Transverse colon (tissue), 4 donors: Measurements from ENCODE around the gene CCDC85C. TPM values are rescaled to one million over a fixed set of nuclear protein-coding genes. Genes with fewer than 3 reads are reported as not detected.

Experiments used
- DNase-seq: peaks from one replicate; pipeline ENCODE4 v3.0.0-alpha.2; 2019
- H3K27ac ChIP-seq, 4 donors: fragments of 200-600 bp; sonication (generic); 2 replicates each; pipeline ENCODE4 v1.5.1; 2016 to 2018; ENCODE audit warnings: inconsistent platforms in 4 of 4
- H3K27me3 ChIP-seq: fragments of 200-600 bp; sonication (generic); 2 replicates; pipeline ENCODE4 v1.5.1; 2017; ENCODE audit warnings: inconsistent platforms
- H3K36me3 ChIP-seq, 4 donors: fragments of 200-600 bp; sonication (generic); 2 replicates each; pipeline ENCODE4 v1.5.1; 2017 to 2019; ENCODE audit warnings: inconsistent platforms in 4 of 4
- H3K4me1 ChIP-seq, 4 donors: fragments of 200-600 bp; sonication (generic); 2 replicates each; pipeline ENCODE4 v1.5.1; 2017 to 2020; ENCODE audit warnings: inconsistent platforms in 4 of 4
- H3K4me3 ChIP-seq, 4 donors: fragments of 200-600 bp; sonication (generic); 1 replicate in 1 of 4; 2 replicates in 3 of 4; pipeline versions ENCODE4 v1.5.1 to v1.6.1; 2017 to 2019; ENCODE audit warnings: inconsistent platforms in 4 of 4
- H3K9me3 ChIP-seq, 2 donors: fragments of 200-600 bp; sonication (generic); 2 replicates each; pipeline ENCODE4 v1.5.1; 2017 to 2019; ENCODE audit warnings: inconsistent platforms in 2 of 2
- EP300 ChIP-seq: sonication (generic); formaldehyde crosslinking; IDR thresholded peaks from one replicate; pipeline ENCODE4 v1.6.1; 2017; ENCODE audit warnings: antibody characterized with exemption, low read depth
- POLR2A ChIP-seq: fragments of 450-650 bp; IDR thresholded peaks from one replicate; pipeline ENCODE4 v1.6.1; 2016; ENCODE audit warnings: antibody characterized with exemption, mild to moderate bottlenecking, moderate library complexity
- POLR2AphosphoS5 ChIP-seq, 3 donors: sonication (generic); formaldehyde crosslinking; IDR thresholded peaks; one replicate each; pipeline ENCODE4 v1.6.1; 2016; ENCODE audit warnings: antibody characterized with exemption in 3 of 3
- whole genome bisulfite sequencing, 2 donors: methylation state at CpG; one replicate each; pipeline ENCODE4 v1.1.5; 2018; ENCODE audit warnings: low coverage in 1 of 2; 5-methylcytosine and 5-hydroxymethylcytosine counted together
- in situ Hi-C, 4 donors: fragments of 200-750 bp; cut with MboI; loops; one replicate each; pipeline versions ENCODE4 v1.15.0 to v1.15.1; 2017; ENCODE audit warnings: low sequenced_read_pairs in 3 of 4, low pct_ligation_motif_present in 1 of 4, low pct_unique_long_range_greater_than_20kb in 1 of 4
- intact Hi-C: fragments of 100-400 bp; cut with DNase I; formaldehyde crosslinking; loops from one replicate; pipeline ENCODE4 v1.15.1; 2023; ENCODE audit warnings: low total_unique reads
- total RNA-seq, 4 donors: library from RNA; depleted of rRNA; stranded (reverse); fragments of >200 nt; gene quantifications; one replicate each; pipeline ENCODE4 v1.1.0, GENCODE V29; 2016
- TF ChIP-seq, protein P1 (sequence below), 5 experiments: fragments of 200-600 bp in 3 of 5; fragments of 450-650 bp in 2 of 5; sonication (generic) in 3 of 5; IDR thresholded peaks; 1 replicate in 2 of 5; 2 replicates in 3 of 5; pipeline ENCODE4 v1.5.1; 2016 to 2017; ENCODE audit warnings: antibody characterized with exemption in 5 of 5, inconsistent platforms in 3 of 5, mild to moderate bottlenecking in 2 of 5, moderate library complexity in 1 of 5

The CCDC85C gene
- total RNA-seq, 4 donors from 2014 or later, result 19.3 to 55.4 (median 45.7) TPM

DNA sequence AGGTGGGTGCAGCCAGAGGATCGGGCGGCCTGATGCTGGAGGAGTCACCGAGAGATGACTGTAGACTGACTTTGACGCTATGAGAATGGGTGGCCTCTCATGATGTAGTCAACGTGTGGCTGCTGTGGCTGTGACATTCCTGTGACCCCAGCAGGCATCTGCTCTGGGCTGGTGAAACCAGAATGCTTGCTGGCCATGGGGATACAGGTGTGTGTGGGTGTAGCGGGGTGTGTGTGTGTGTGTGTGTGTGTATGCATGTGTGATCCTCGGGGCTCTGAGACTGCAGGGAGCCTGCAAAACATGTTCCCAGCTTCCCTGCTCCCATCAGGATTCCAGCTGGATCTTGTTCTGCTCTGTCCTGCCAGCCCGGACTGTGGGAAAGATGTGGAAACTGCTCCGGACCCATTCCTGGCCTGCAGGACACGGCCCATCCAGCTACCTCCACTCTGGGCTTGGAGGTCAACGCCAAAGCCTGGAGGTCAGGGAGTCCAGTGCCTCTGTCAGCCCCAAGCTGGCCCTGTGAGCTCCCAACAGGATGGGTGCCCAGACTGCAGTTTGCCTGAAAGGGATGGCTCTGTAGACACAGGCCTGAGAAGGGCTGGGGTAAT, 22.1 kb upstream of the CCDC85C start:
- no peak for DNase-seq
- WGBS, 2 donors, result 79% methylated on average over 10 of the region's 11 CpGs; no CpG with 5 or more reads in 1 of the 2 donors
- Histone ChIP-seq H3K9me3 (no peaks in the 10 kb centered on the region), H3K4me1 (peaks cover 0 to 13% (median 3%) of the 10 kb centered on the region in 4 donors), H3K27me3 (no peaks in the 10 kb centered on the region), H3K36me3 (no peaks in the 10 kb centered on the region), H3K4me3 (no peak overlapping the region), H3K27ac (no peak overlapping the region)
- TF ChIP-seq POLR2A (no peak), POLR2AphosphoS5 (IDR thresholded peaks at IDR 0.05) (no peak), EP300 (no peak)
- TF ChIP-seq, protein P1, sequence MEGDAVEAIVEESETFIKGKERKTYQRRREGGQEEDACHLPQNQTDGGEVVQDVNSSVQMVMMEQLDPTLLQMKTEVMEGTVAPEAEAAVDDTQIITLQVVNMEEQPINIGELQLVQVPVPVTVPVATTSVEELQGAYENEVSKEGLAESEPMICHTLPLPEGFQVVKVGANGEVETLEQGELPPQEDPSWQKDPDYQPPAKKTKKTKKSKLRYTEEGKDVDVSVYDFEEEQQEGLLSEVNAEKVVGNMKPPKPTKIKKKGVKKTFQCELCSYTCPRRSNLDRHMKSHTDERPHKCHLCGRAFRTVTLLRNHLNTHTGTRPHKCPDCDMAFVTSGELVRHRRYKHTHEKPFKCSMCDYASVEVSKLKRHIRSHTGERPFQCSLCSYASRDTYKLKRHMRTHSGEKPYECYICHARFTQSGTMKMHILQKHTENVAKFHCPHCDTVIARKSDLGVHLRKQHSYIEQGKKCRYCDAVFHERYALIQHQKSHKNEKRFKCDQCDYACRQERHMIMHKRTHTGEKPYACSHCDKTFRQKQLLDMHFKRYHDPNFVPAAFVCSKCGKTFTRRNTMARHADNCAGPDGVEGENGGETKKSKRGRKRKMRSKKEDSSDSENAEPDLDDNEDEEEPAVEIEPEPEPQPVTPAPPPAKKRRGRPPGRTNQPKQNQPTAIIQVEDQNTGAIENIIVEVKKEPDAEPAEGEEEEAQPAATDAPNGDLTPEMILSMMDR (IDR thresholded peaks at IDR 0.05), result no peak
- intact Hi-C loops, result no loop called here
- in situ Hi-C loops, result loop anchor here in 1 of 4 donors (5.0 kb wide), 1 partner anchor 99 kb away; no protein-coding TSS in a partner anchor

DNA sequence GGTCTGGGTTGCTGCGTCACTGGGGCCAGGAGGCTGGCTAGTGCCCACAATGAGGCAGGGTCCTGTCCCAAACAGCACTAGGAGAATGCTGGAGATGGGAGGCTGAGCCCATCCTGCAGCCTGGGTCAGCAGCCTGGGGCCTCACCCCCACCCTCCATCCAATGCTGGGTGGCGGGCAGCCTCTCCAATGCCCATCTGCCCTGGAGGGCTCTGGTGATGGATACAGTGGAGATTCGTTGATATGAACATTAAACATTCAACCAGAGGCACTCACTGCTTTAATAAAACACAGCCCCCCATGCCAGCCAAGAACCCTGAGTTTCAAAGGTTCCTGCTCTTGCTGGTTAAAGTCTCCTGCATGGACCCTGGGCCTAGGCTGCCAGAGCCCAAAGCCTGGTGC, 21.5 kb upstream of the CCDC85C start:
- no peak for DNase-seq
- Histone ChIP-seq H3K4me3 (no peak overlapping the region), H3K36me3 (no peaks in the 10 kb centered on the region), H3K9me3 (no peaks in the 10 kb centered on the region), H3K27me3 (no peaks in the 10 kb centered on the region), H3K27ac (no peak overlapping the region), H3K4me1 (peaks cover 0 to 13% (median 3%) of the 10 kb centered on the region in 4 donors)
- intact Hi-C loops, result no loop called here
- in situ Hi-C loops, result loop anchor here in 1 of 4 donors (5.0 kb wide), 1 partner anchor 98 kb away; no protein-coding TSS in a partner anchor
- WGBS, 2 donors, result 77% methylated on average over 3 of the region's 3 CpGs; no CpG with 5 or more reads in 1 of the 2 donors
- TF ChIP-seq POLR2AphosphoS5 (IDR thresholded peaks at IDR 0.05) (no peak), POLR2A (no peak), EP300 (no peak)
- TF ChIP-seq, protein P1 (IDR thresholded peaks at IDR 0.05), result no peak

DNA sequence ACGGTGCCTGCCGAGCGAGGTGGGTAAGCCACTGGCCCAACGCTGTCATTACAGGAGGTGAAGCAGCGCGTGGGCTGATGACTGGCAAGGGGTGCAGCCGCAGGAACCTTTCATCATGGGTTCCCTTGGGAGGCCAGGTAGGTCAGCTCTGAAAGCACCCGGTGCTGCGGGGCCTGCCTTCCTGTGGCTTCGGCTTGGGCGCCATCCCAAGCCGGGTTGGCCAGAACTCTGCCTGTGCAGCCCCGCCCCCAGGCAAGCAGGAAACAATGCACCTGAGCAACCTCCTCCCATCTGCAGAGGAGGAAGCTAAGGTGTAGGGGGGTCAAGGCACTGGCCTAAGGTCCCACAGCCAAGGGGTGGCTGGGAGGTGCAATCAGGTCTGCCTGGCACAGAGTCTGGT, 21.0 kb upstream of the CCDC85C start:
- no peak for DNase-seq
- TF ChIP-seq, protein P1 (IDR thresholded peaks at IDR 0.05), result no peak
- TF ChIP-seq POLR2A (no peak), POLR2AphosphoS5 (IDR thresholded peaks at IDR 0.05) (no peak), EP300 (no peak)
- H3K27ac ChIP-seq, result no peak overlapping the region
- WGBS, 2 donors, result 74% methylated on average over 10 of the region's 13 CpGs; no CpG with 5 or more reads in 1 of the 2 donors
- in situ Hi-C loops, result loop anchor here in 2 of 4 donors (5.0 to 25.0 kb wide), 2 partner anchors 98 to 113 kb away; no protein-coding TSS in a partner anchor
- H3K9me3 ChIP-seq, result no peaks in the 10 kb centered on the region
- H3K4me1 ChIP-seq, result peaks cover 0 to 13% (median 3%) of the 10 kb centered on the region in 4 donors
- intact Hi-C loops, result no loop called here
- no peak overlapping the region for H3K4me3 ChIP-seq
- H3K36me3 ChIP-seq, result no peaks in the 10 kb centered on the region
- no peaks in the 10 kb centered on the region for H3K27me3 ChIP-seq

DNA sequence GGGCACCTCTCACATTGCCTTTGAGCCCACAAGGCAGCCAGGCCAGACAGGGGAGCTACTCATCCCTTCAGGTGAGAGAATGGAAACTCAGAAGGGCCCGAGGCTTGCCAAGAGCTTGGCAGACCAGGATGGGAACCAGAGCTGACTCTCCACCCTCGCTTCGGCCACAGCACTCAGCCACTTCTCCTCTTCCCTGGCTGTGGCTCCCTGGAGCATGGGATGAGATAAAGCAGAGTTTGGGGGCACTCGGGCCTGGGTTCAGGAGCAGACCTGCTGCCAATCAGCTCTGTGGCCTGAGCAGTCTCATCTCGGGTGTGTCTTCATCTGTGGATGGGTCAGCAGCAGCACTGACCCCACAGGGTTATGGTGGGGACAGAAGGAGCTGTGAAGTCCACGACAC, 20.0 kb upstream of the CCDC85C start:
- H3K4me1 ChIP-seq, result peaks cover 0 to 12% (median 2%) of the 10 kb centered on the region in 4 donors
- intact Hi-C loops (no loop called here), in situ Hi-C loops (loop anchor here in 1 of 4 donors (25.0 kb wide), 1 partner anchor 112 kb away; no protein-coding TSS in a partner anchor)
- 77% methylated on average over 6 of the region's 6 CpGs; no CpG with 5 or more reads in 1 of the 2 donors for WGBS, 2 donors
- TF ChIP-seq, protein P1 (IDR thresholded peaks at IDR 0.05), result no peak
- TF ChIP-seq POLR2A, result no peak
- TF ChIP-seq EP300, result no peak
- TF ChIP-seq POLR2AphosphoS5 (IDR thresholded peaks at IDR 0.05), result no peak
- no peak for DNase-seq
- peak overlapping the region; percentile 2 to 62 (median 42) for H3K27ac ChIP-seq
- no peaks in the 10 kb centered on the region for H3K27me3 ChIP-seq
- no peaks in the 10 kb centered on the region for H3K36me3 ChIP-seq
- no peaks in the 10 kb centered on the region for H3K9me3 ChIP-seq
- H3K4me3 ChIP-seq, result no peak overlapping the region
